Measurements from ENCODE around the gene EPN2.

- TF ChIP-seq CTCF (IDR thresholded peaks at IDR 0.05 in 4 of 5, conservative IDR thresholded peaks at IDR 0.05 in 1 of 5) (no peak), POLR2A (IDR thresholded peaks at IDR 0.05) (no peak)
Measured at GRCh38 chr17:19248928-19249574, 11.9 kb downstream of the EPN2 start.
